Neural progenitor cell (in vitro differentiated cells): Measurements from ENCODE around the gene VPS8. TPM values are rescaled to one million over a fixed set of nuclear protein-coding genes. Genes with fewer than 3 reads are reported as not detected.

Experiments
- DNase-seq: peaks from one replicate; pipeline ENCODE4 v3.0.0-alpha.2; 2016; ENCODE audit warnings: low spot score
- H2AFZ ChIP-seq: fragments of 200-600 bp; sonication (generic); replicated peaks from 2 replicates; pipeline ENCODE4 v1.6.1; 2016; ENCODE audit warnings: antibody characterized with exemption
- H3F3A ChIP-seq: fragments of 200-600 bp; sonication (generic); 2 replicates; pipeline ENCODE4 v1.6.1; 2016; ENCODE audit warnings: antibody characterized with exemption, low read depth
- H3K27ac ChIP-seq: fragments of 200-600 bp; sonication (generic); 2 replicates; pipeline ENCODE4 v1.5.1; 2016; ENCODE audit warnings: mild to moderate bottlenecking
- H3K27me3 ChIP-seq: fragments of 200-600 bp; sonication (generic); 2 replicates; pipeline ENCODE4 v1.6.1; 2016; ENCODE audit warnings: mild to moderate bottlenecking, moderate library complexity
- H3K36me3 ChIP-seq: fragments of 200-600 bp; sonication (generic); 2 replicates; pipeline ENCODE4 v1.5.1; 2016
- H3K4me1 ChIP-seq: fragments of 200-600 bp; sonication (generic); 2 replicates; pipeline ENCODE4 v1.6.1; 2016; ENCODE audit warnings: mixed run types
- H3K4me2 ChIP-seq: fragments of 200-600 bp; sonication (generic); 2 replicates; pipeline ENCODE4 v1.6.1; 2016
- H3K4me3 ChIP-seq: fragments of 200-600 bp; sonication (generic); 2 replicates; pipeline ENCODE4 v1.5.1; 2016
- H3K79me2 ChIP-seq: fragments of 200-600 bp; sonication (generic); 2 replicates; pipeline ENCODE4 v1.6.1; 2016; ENCODE audit warnings: low read depth
- H3K9ac ChIP-seq: fragments of 200-600 bp; sonication (generic); 2 replicates; pipeline ENCODE4 v1.6.1; 2016
- H3K9me3 ChIP-seq: fragments of 200-600 bp; sonication (generic); 2 replicates; pipeline ENCODE4 v1.5.1; 2016; ENCODE audit warnings: low read depth
- H4K20me1 ChIP-seq: fragments of 200-600 bp; sonication (generic); 2 replicates; pipeline ENCODE4 v1.6.1; 2016; ENCODE audit warnings: low read depth
- H3K27ac Mint-ChIP-seq: 3 replicates; pipeline ENCODE4 v1.8.0; 2021; ENCODE audit warnings: mixed read lengths
- H3K27me3 Mint-ChIP-seq: 2 replicates; pipeline ENCODE4 v1.8.0; 2022; ENCODE audit warnings: low read depth, mild to moderate bottlenecking, inconsistent platforms, moderate library complexity, mixed read lengths; ENCODE audit not compliant: insufficient read depth
- H3K36me3 Mint-ChIP-seq: 3 replicates; pipeline ENCODE4 v1.8.0; 2021; ENCODE audit warnings: mixed read lengths
- H3K4me1 Mint-ChIP-seq: 3 replicates; pipeline ENCODE4 v1.8.0; 2021; ENCODE audit warnings: mixed read lengths
- H3K4me3 Mint-ChIP-seq: 3 replicates; pipeline ENCODE4 v1.8.0; 2021; ENCODE audit warnings: mild to moderate bottlenecking, moderate library complexity, mixed read lengths
- H3K9me3 Mint-ChIP-seq: 3 replicates; pipeline ENCODE4 v1.8.0; 2020; ENCODE audit warnings: mixed read lengths
- EZH2 ChIP-seq: fragments of 200-600 bp; sonication (generic); IDR thresholded peaks from 2 replicates; pipeline ENCODE4 v1.6.1; 2017; ENCODE audit warnings: antibody characterized with exemption, mild to moderate bottlenecking, moderate library complexity
- EZH2phosphoT487 ChIP-seq: fragments of 200-600 bp; sonication (generic); IDR thresholded peaks from 2 replicates; pipeline ENCODE4 v1.6.1; 2017; ENCODE audit warnings: antibody characterized with exemption
- total RNA-seq: library from RNA; depleted of rRNA; stranded (reverse); fragments of >200 nt; gene quantifications from 2 replicates; pipeline ENCODE4 v1.2.3, GENCODE V29; 2015; ENCODE audit warnings: low replicate concordance
- TF ChIP-seq, protein P1 (sequence below): fragments of 200-600 bp; sonication (generic); IDR thresholded peaks from 2 replicates; pipeline ENCODE4 v1.5.1; 2017; ENCODE audit warnings: antibody characterized with exemption, mild to moderate bottlenecking

Gene VPS8
- total RNA-seq, 1 donor from 2014 or later: 93.1 TPM

- H3K9ac ChIP-seq: no peak overlapping the region
- H3K27me3 Mint-ChIP-seq: no peaks in the 10 kb centered on the region
- H3K9me3 Mint-ChIP-seq: no peaks in the 10 kb centered on the region
Measured at GRCh38 chr3:184821034-184821433, 9.1 kb downstream of the VPS8 start.

GRCh38 chr3:184822081-184822480, 10.1 kb downstream of the VPS8 start:
- Mint-ChIP-seq H3K4me1 (no peaks in the 10 kb centered on the region), H3K27me3 (no peaks in the 10 kb centered on the region), H3K36me3 (peaks cover 2% of the 10 kb centered on the region), H3K4me3 (no peak overlapping the region), H3K9me3 (no peaks in the 10 kb centered on the region), H3K27ac (no peak overlapping the region)
- no peaks in the 10 kb centered on the region for H3K27me3 ChIP-seq
- H2AFZ ChIP-seq: no peak overlapping the region
- no peaks in the 10 kb centered on the region for H3K79me2 ChIP-seq
- H3K9ac ChIP-seq: no peak overlapping the region
- H3K27ac ChIP-seq: no peak overlapping the region
- DNase-seq: no peak
- H3K36me3 ChIP-seq: no peaks in the 10 kb centered on the region
- H4K20me1 ChIP-seq: no peaks in the 10 kb centered on the region
- H3F3A ChIP-seq: no peaks in the 10 kb centered on the region
- H3K4me2 ChIP-seq: no peak overlapping the region
- no peaks in the 10 kb centered on the region for H3K4me1 ChIP-seq
- no peak overlapping the region for H3K4me3 ChIP-seq
- no peaks in the 10 kb centered on the region for H3K9me3 ChIP-seq
- TF ChIP-seq, protein P1, sequence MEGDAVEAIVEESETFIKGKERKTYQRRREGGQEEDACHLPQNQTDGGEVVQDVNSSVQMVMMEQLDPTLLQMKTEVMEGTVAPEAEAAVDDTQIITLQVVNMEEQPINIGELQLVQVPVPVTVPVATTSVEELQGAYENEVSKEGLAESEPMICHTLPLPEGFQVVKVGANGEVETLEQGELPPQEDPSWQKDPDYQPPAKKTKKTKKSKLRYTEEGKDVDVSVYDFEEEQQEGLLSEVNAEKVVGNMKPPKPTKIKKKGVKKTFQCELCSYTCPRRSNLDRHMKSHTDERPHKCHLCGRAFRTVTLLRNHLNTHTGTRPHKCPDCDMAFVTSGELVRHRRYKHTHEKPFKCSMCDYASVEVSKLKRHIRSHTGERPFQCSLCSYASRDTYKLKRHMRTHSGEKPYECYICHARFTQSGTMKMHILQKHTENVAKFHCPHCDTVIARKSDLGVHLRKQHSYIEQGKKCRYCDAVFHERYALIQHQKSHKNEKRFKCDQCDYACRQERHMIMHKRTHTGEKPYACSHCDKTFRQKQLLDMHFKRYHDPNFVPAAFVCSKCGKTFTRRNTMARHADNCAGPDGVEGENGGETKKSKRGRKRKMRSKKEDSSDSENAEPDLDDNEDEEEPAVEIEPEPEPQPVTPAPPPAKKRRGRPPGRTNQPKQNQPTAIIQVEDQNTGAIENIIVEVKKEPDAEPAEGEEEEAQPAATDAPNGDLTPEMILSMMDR: no peak
- no peak for TF ChIP-seq EZH2
- TF ChIP-seq EZH2phosphoT487: no peak

More at GRCh38 chr3:184821034-184821433, 9.1 kb downstream of the VPS8 start:
- Histone ChIP-seq H3F3A (no peaks in the 10 kb centered on the region), H3K4me1 (no peaks in the 10 kb centered on the region), H4K20me1 (no peaks in the 10 kb centered on the region), H2AFZ (no peak overlapping the region), H3K4me2 (no peak overlapping the region), H3K36me3 (no peaks in the 10 kb centered on the region), H3K4me3 (no peak overlapping the region), H3K27ac (no peak overlapping the region), H3K27me3 (no peaks in the 10 kb centered on the region), H3K79me2 (no peaks in the 10 kb centered on the region), H3K9me3 (no peaks in the 10 kb centered on the region)
- H3K4me3 Mint-ChIP-seq: no peak overlapping the region
- TF ChIP-seq EZH2phosphoT487 (no peak), EZH2 (no peak)
- H3K27ac Mint-ChIP-seq: no peak overlapping the region
- H3K4me1 Mint-ChIP-seq: no peaks in the 10 kb centered on the region
- DNase-seq: no peak
- peaks cover 2% of the 10 kb centered on the region for H3K36me3 Mint-ChIP-seq

DNA sequence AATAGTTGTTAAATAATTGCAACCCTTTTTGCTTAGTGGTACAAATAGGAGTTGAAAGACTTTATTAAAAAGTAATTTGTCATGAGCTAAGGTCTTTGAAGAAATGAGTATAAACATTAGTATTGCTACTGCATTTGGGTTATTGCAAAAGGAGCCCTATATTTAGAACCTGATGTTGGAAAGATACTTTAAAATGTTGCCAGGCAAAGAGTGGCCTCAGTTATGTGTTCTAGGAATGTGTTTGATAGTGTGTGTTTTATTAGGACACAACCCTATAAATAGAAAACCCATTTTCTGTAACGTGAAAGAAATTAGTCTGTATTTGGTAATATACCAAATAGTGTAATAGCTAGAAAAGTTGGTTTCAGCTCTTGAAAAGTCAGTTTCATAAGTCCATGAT, 10.7 kb downstream of the VPS8 start:
- DNase-seq: no peak
- Histone ChIP-seq H3F3A (no peaks in the 10 kb centered on the region), H3K4me3 (no peak overlapping the region), H3K9ac (no peak overlapping the region), H2AFZ (no peak overlapping the region), H3K36me3 (no peaks in the 10 kb centered on the region), H3K79me2 (no peaks in the 10 kb centered on the region), H4K20me1 (no peaks in the 10 kb centered on the region), H3K9me3 (no peaks in the 10 kb centered on the region), H3K4me1 (no peaks in the 10 kb centered on the region), H3K4me2 (no peak overlapping the region), H3K27ac (no peak overlapping the region), H3K27me3 (no peaks in the 10 kb centered on the region)
- Mint-ChIP-seq H3K36me3 (peaks cover 1% of the 10 kb centered on the region), H3K27ac (no peak overlapping the region), H3K27me3 (no peaks in the 10 kb centered on the region), H3K4me1 (no peaks in the 10 kb centered on the region), H3K9me3 (no peaks in the 10 kb centered on the region), H3K4me3 (no peak overlapping the region)
- TF ChIP-seq, protein P1: no peak

GRCh38 chr3:184823990-184824389, 12.0 kb downstream of the VPS8 start:
- TF ChIP-seq EZH2 (no peak), EZH2phosphoT487 (no peak)
- TF ChIP-seq, protein P1: no peak
- H3K36me3 Mint-ChIP-seq: peaks cover 2% of the 10 kb centered on the region
- DNase-seq: no peak
- no peaks in the 10 kb centered on the region for H3K79me2 ChIP-seq
- no peaks in the 10 kb centered on the region for H3K9me3 ChIP-seq
- H3K9ac ChIP-seq: no peak overlapping the region
- no peak overlapping the region for H3K27ac ChIP-seq
- no peak overlapping the region for H3K4me3 ChIP-seq
- H3K27me3 ChIP-seq: no peaks in the 10 kb centered on the region
- no peaks in the 10 kb centered on the region for H3K4me1 ChIP-seq
- no peaks in the 10 kb centered on the region for H3F3A ChIP-seq
- H3K27ac Mint-ChIP-seq: peak overlapping the region; percentile 4
- no peaks in the 10 kb centered on the region for H3K27me3 Mint-ChIP-seq
- no peak overlapping the region for H2AFZ ChIP-seq
- H3K9me3 Mint-ChIP-seq: no peaks in the 10 kb centered on the region
- no peaks in the 10 kb centered on the region for H3K36me3 ChIP-seq
- H3K4me3 Mint-ChIP-seq: no peak overlapping the region
- H4K20me1 ChIP-seq: no peaks in the 10 kb centered on the region
- no peaks in the 10 kb centered on the region for H3K4me1 Mint-ChIP-seq
- no peak overlapping the region for H3K4me2 ChIP-seq
